Measurements from ENCODE around the gene KIF16B.

- TF ChIP-seq ARID5B (CRISPR knock-in tag; IDR thresholded peaks at IDR 0.05) (peak; percentile 87), NR2C2 (CRISPR knock-in tag; IDR thresholded peaks at IDR 0.05; ENCODE audit: borderline replicate concordance) (no peak), HNRNPUL1 (IDR thresholded peaks at IDR 0.05; ENCODE audit: low read depth, low read length) (no peak), NBN (conservative IDR thresholded peaks at IDR 0.05) (no peak), EZH2 (conservative IDR thresholded peaks at IDR 0.05; ENCODE audit: low read depth, low read length) (no peak), SMARCC2 (IDR thresholded peaks at IDR 0.05) (no peak)
Observed at GRCh38 chr20:16528078-16528477, 45.2 kb downstream of the KIF16B start.
